H9 (cell line): ENCODE measurements around the gene ERVH48-1. TPM values are rescaled to one million over a fixed set of nuclear protein-coding genes. Genes with fewer than 3 reads are reported as not detected.

ENCODE experiments used
- DNase-seq: peaks from one replicate; pipeline ENCODE4 v3.0.0-alpha.2; 2017
- H2AFZ ChIP-seq: one replicate; pipeline ENCODE4 v1.6.1; 2013; ENCODE audit warnings: mild to moderate bottlenecking, low read length, control low read depth, moderate library complexity
- H2AK5ac ChIP-seq: 2 replicates; pipeline ENCODE4 v1.6.1; 2013; ENCODE audit warnings: low read length, control low read depth, mixed read lengths; ENCODE audit not compliant: insufficient read length
- H2BK120ac ChIP-seq: one replicate; pipeline ENCODE4 v1.6.1; 2013; ENCODE audit warnings: low read depth, mild to moderate bottlenecking, low read length, control low read depth, inconsistent platforms; ENCODE audit not compliant: poor library complexity, severe bottlenecking
- H2BK12ac ChIP-seq: 2 replicates; pipeline ENCODE4 v1.6.1; 2013; ENCODE audit warnings: low read length, control low read depth, mixed read lengths, low read depth; ENCODE audit not compliant: insufficient read length
- H2BK15ac ChIP-seq: 2 replicates; pipeline ENCODE4 v1.6.1; 2013; ENCODE audit warnings: low read depth, low read length, control low read depth
- H2BK20ac ChIP-seq: one replicate; pipeline ENCODE4 v1.6.1; 2013; ENCODE audit warnings: low read depth, mild to moderate bottlenecking, low read length, control low read depth, inconsistent platforms; ENCODE audit not compliant: poor library complexity, severe bottlenecking
- H2BK5ac ChIP-seq: 2 replicates; pipeline ENCODE4 v1.6.1; 2013; ENCODE audit warnings: low read length, control low read depth, mixed read lengths; ENCODE audit not compliant: insufficient read length
- H3K14ac ChIP-seq: 2 replicates; pipeline ENCODE4 v1.6.1; 2013; ENCODE audit warnings: low read length, control low read depth; ENCODE audit not compliant: insufficient read depth
- H3K18ac ChIP-seq: 2 replicates; pipeline ENCODE4 v1.6.1; 2013; ENCODE audit warnings: low read depth, mild to moderate bottlenecking, mixed read lengths, low read length, control low read depth; ENCODE audit not compliant: insufficient read length
- H3K23ac ChIP-seq: 2 replicates; pipeline ENCODE4 v1.6.1; 2013; ENCODE audit warnings: low read length, control low read depth, mixed read lengths, low read depth; ENCODE audit not compliant: insufficient read length
- H3K23me2 ChIP-seq: 2 replicates; pipeline ENCODE4 v1.6.1; 2013; ENCODE audit warnings: low read depth, mild to moderate bottlenecking, mixed read lengths, low read length, control low read depth; ENCODE audit not compliant: insufficient read length, poor library complexity, severe bottlenecking
- H3K27ac ChIP-seq: 2 replicates; pipeline ENCODE4 v1.5.1; 2013; ENCODE audit warnings: low read length, control low read depth, mixed read lengths, low read depth; ENCODE audit not compliant: insufficient read length
- H3K27me3 ChIP-seq: 2 replicates; pipeline ENCODE4 v1.6.1; 2013; ENCODE audit warnings: low read length, control low read depth, inconsistent platforms; ENCODE audit not compliant: insufficient read depth
- H3K4ac ChIP-seq: 2 replicates; pipeline ENCODE4 v1.6.1; 2013; ENCODE audit warnings: low read depth, mild to moderate bottlenecking, control low read depth, inconsistent platforms, low read length, moderate library complexity
- H3K4me1 ChIP-seq: 2 replicates; pipeline ENCODE4 v1.6.1; 2013; ENCODE audit warnings: low read length, control low read depth, inconsistent platforms; ENCODE audit not compliant: insufficient read depth
- H3K4me2 ChIP-seq: 2 replicates; pipeline ENCODE4 v1.6.1; 2013; ENCODE audit warnings: low read length, control low read depth, mixed read lengths; ENCODE audit not compliant: insufficient read length, insufficient read depth
- H3K56ac ChIP-seq: 2 replicates; pipeline ENCODE4 v1.6.1; 2013; ENCODE audit warnings: low read depth, mild to moderate bottlenecking, mixed read lengths, low read length, control low read depth; ENCODE audit not compliant: insufficient read length
- H3K79me1 ChIP-seq: 2 replicates; pipeline ENCODE4 v1.6.1; 2013; ENCODE audit warnings: low read depth, mild to moderate bottlenecking, moderate library complexity, low read length, control low read depth, inconsistent platforms; ENCODE audit not compliant: insufficient read depth, poor library complexity, severe bottlenecking
- H3K79me2 ChIP-seq: 2 replicates; pipeline ENCODE4 v1.6.1; 2013; ENCODE audit warnings: low read length, control low read depth, inconsistent platforms; ENCODE audit not compliant: insufficient read depth
- H3K9ac ChIP-seq: 2 replicates; pipeline ENCODE4 v1.6.1; 2013; ENCODE audit warnings: low read length, control low read depth, mixed read lengths; ENCODE audit not compliant: insufficient read length; ENCODE audit errors: extremely low read depth
- H3K9me3 ChIP-seq: one replicate; pipeline ENCODE4 v1.6.1; 2013; ENCODE audit warnings: low read depth, low read length, inconsistent platforms; ENCODE audit not compliant: control insufficient read depth
- H3T11ph ChIP-seq: one replicate; pipeline ENCODE4 v1.6.1; 2013; ENCODE audit warnings: mild to moderate bottlenecking, low read length, control low read depth, inconsistent platforms
- H4K20me1 ChIP-seq: one replicate; pipeline ENCODE4 v1.6.1; 2013; ENCODE audit not compliant: control insufficient read depth, insufficient read length, insufficient read depth
- H4K5ac ChIP-seq: 2 replicates; pipeline ENCODE4 v1.6.1; 2013; ENCODE audit warnings: low read depth, mild to moderate bottlenecking, mixed read lengths, low read length, control low read depth; ENCODE audit not compliant: insufficient read length
- H4K8ac ChIP-seq: replicated peaks from 2 replicates; pipeline ENCODE4 v1.6.1; 2013; ENCODE audit warnings: low read length, control low read depth, mixed read lengths, low read depth; ENCODE audit not compliant: insufficient read length
- H4K91ac ChIP-seq: 2 replicates; pipeline ENCODE4 v1.6.1; 2013; ENCODE audit warnings: low read depth, mild to moderate bottlenecking, moderate library complexity, mixed read lengths, low read length, control low read depth; ENCODE audit not compliant: insufficient read length
- H3K27ac Mint-ChIP-seq, 3 experiments: 2 replicates in 2 of 3; 3 replicates in 1 of 3; pipeline ENCODE4 v1.8.0; 2020 to 2021; ENCODE audit warnings: mixed read lengths in 3 of 3, mild to moderate bottlenecking in 1 of 3, moderate library complexity in 1 of 3
- H3K27me3 Mint-ChIP-seq: 2 replicates; pipeline ENCODE4 v1.8.0; 2021; ENCODE audit warnings: low read depth, mild to moderate bottlenecking, moderate library complexity, mixed read lengths
- H3K36me3 Mint-ChIP-seq, 3 experiments: 2 replicates in 2 of 3; 3 replicates in 1 of 3; pipeline ENCODE4 v1.8.0; 2020 to 2021; ENCODE audit warnings: low read depth in 3 of 3, mixed read lengths in 3 of 3; ENCODE audit not compliant: insufficient read depth in 1 of 3
- H3K4me1 Mint-ChIP-seq, 2 experiments: 2 replicates each; pipeline ENCODE4 v1.8.0; 2020; ENCODE audit warnings: mixed read lengths in 2 of 2
- H3K4me3 Mint-ChIP-seq, 2 experiments: 2 replicates in 1 of 2; 3 replicates in 1 of 2; pipeline ENCODE4 v1.8.0; 2020 to 2021; ENCODE audit warnings: mild to moderate bottlenecking in 2 of 2, mixed read lengths in 2 of 2, moderate library complexity in 1 of 2
- H3K9me3 Mint-ChIP-seq, 2 experiments: 2 replicates in 1 of 2; 3 replicates in 1 of 2; pipeline ENCODE4 v1.8.0; 2020; ENCODE audit warnings: mild to moderate bottlenecking in 2 of 2, mixed read lengths in 2 of 2, moderate library complexity in 1 of 2
- CTCF ChIP-seq: fragments of 200-600 bp; sonication (generic); conservative IDR thresholded peaks from 3 replicates; pipeline ENCODE4 v1.8.0; 2021; ENCODE audit warnings: antibody characterized with exemption, mild to moderate bottlenecking
- WGBS: extraction: QIAGEN DNeasy Blood & Tissue Kit; methylation state at CpG from one replicate; pipeline ENCODE4 v1.1.7; 2013; ENCODE audit warnings: missing lambda C conversion rate, low lambda C conversion rate, mixed read lengths; ENCODE audit not compliant: insufficient read length; ENCODE audit errors: extremely low coverage; 5-methylcytosine and 5-hydroxymethylcytosine counted together
- total RNA-seq: library from RNA; stranded (reverse); gene quantifications from 2 replicates; pipeline ENCODE4 v1.2.1, GENCODE V29; 2021

Gene ERVH48-1
- total RNA-seq, 1 experiment from 2014 or later, result 234 TPM

- TF ChIP-seq CTCF, result no peak
- no peak overlapping the region for H2BK15ac ChIP-seq
- H3K79me1 ChIP-seq, result no peaks in the 10 kb centered on the region
- no peak overlapping the region for H4K5ac ChIP-seq
- H4K20me1 ChIP-seq, result no peaks in the 10 kb centered on the region
- no peak overlapping the region for H3K56ac ChIP-seq
- no peak overlapping the region for H2BK20ac ChIP-seq
- no peaks in the 10 kb centered on the region for H3K79me2 ChIP-seq
- no peak overlapping the region for H3K4me2 ChIP-seq
- no peak overlapping the region for H2BK5ac ChIP-seq
- DNase-seq, result no peak
- peaks cover 4% of the 10 kb centered on the region for H3K23me2 ChIP-seq
- H3T11ph ChIP-seq, result no peak overlapping the region
- no peaks in the 10 kb centered on the region for H3K27me3 ChIP-seq
- H3K23ac ChIP-seq, result no peak overlapping the region
- H3K18ac ChIP-seq, result no peak overlapping the region
- no peak overlapping the region for H2BK12ac ChIP-seq
- no peak overlapping the region for H3K4me3 Mint-ChIP-seq
- H3K9me3 ChIP-seq, result no peaks in the 10 kb centered on the region
- H3K27me3 Mint-ChIP-seq, result no peaks in the 10 kb centered on the region; the same call in 1 of the 2 replicates
- H3K9me3 Mint-ChIP-seq, result peaks cover 0 to 4% of the 10 kb centered on the region in 2 experiments; a peak in 1 of 5 replicates
- no peak overlapping the region for H3K9ac ChIP-seq
- H2AK5ac ChIP-seq, result no peak overlapping the region
- peaks cover 10 to 12% of the 10 kb centered on the region in 2 experiments for H3K4me1 Mint-ChIP-seq
- no peaks in the 10 kb centered on the region for H3K4me1 ChIP-seq
- no peak overlapping the region for H3K4ac ChIP-seq
- H4K91ac ChIP-seq, result no peak overlapping the region
- no peak overlapping the region for H3K14ac ChIP-seq
- no peak overlapping the region for H4K8ac ChIP-seq
- H3K27ac ChIP-seq, result no peak overlapping the region
- no CpG with 5 or more reads among the region's 1 CpG for WGBS
- no peak overlapping the region for H3K27ac Mint-ChIP-seq
- H2BK120ac ChIP-seq, result no peak overlapping the region
- H2AFZ ChIP-seq, result no peak overlapping the region
- peaks cover 0 to 10% (median 4%) of the 10 kb centered on the region in 3 experiments; a peak in 4 of 7 replicates for H3K36me3 Mint-ChIP-seq
Measured at GRCh38 chr21:42883921-42884320, 41.5 kb downstream of the ERVH48-1 start.
